SKM-1 treated with dmso at 0.1 percent for 144 hours (cell line): ENCODE data around the gene C1QL4.

Experiments
- DNase-seq: peaks from one replicate; lab custom pipeline; 2025; ENCODE audit not compliant: unreplicated experiment; lab: John Stamatoyannopoulos, UW

Gene C1QL4

GRCh38 chr12:49305762-49306510, 31.1 kb downstream of the C1QL4 start:
- no peak for DNase-seq

GRCh38 chr12:49304161-49304560, 32.8 kb downstream of the C1QL4 start:
- DNase-seq = no peak

GRCh38 chr12:49301760-49302159, 35.2 kb downstream of the C1QL4 start:
- DNase-seq = no peak

- no peak for DNase-seq
Observed at GRCh38 chr12:49298160-49298559, 38.8 kb downstream of the C1QL4 start.

GRCh38 chr12:49297695-49298060, 39.3 kb downstream of the C1QL4 start:
- DNase-seq = no peak

GRCh38 chr12:49296836-49297694, 39.9 kb downstream of the C1QL4 start:
- DNase-seq = no peak

DNA sequence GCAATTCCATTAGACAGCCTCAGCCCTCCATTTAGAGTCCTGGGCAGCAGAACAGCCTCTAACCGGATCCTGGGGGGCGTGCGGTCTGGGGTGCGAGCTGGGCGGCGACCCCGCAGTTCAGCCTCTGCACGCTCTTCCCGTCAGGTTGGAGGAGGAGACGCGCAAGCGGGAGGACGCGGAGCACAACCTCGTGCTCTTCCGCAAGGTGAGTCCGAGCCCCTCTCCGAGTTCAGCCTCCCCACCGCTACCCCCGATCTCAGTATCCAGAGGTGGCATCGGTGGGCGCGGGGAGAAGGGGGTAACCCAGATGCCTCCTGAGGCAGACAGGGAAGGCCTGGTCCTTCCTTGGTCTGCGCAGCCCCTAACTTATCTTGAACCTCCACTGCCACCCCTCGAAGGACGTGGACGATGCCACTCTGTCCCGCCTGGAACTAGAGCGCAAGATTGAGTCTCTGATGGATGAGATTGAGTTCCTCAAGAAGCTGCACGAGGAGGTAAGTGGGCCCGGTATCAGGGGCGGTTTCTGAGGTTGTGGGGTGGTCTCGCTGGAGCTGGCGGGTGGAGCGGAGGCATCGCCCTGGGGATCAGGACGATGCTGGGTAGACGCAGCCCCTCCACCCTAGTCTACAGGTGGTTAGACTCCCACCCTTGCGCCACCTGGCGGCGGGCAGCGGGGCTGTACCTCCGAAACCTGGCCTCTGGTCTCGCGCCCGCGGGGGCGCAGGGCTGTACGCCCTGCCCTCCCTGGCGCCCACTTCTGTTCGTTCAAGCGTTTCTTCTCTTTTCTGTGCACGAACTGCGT, 40.8 kb downstream of the C1QL4 start:
- no peak for DNase-seq

DNA sequence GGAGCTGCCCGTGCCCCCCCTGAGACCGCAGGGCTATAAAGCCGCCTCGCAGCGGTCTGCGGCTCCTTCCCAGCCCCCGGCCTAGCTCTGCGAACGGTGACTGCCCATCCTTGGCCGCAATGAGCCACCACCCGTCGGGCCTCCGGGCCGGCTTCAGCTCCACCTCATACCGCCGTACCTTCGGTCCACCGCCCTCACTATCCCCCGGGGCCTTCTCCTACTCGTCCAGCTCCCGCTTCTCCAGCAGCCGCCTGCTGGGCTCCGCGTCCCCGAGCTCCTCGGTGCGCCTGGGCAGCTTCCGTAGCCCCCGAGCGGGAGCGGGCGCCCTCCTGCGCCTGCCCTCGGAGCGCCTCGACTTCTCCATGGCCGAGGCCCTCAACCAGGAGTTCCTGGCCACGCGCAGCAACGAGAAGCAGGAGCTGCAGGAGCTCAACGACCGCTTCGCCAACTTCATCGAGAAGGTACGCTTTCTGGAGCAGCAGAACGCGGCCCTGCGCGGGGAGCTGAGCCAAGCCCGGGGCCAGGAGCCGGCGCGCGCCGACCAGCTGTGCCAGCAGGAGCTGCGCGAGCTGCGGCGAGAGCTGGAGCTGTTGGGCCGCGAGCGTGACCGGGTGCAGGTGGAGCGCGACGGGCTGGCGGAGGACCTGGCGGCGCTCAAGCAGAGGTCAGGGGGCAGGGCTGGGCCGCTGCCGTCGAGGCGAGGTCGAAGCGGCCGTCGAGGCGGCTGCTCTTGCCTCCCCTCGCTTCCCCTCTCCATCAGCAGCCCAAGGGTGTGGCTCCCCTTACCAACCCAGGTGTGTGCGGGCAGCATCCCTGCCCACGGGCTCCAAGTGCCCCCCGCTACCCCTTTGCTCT, 41.7 kb downstream of the C1QL4 start, which contains the start of gene PRPH:
TSS of gene PRPH (plus strand) at position 66 of the 855 bp plus-strand sequence. CDS start at position 120, 54 bp downstream.
- DNase-seq = no peak

- DNase-seq = no peak
Observed at GRCh38 chr12:49294804-49295081, 42.2 kb downstream of the C1QL4 start.

DNA sequence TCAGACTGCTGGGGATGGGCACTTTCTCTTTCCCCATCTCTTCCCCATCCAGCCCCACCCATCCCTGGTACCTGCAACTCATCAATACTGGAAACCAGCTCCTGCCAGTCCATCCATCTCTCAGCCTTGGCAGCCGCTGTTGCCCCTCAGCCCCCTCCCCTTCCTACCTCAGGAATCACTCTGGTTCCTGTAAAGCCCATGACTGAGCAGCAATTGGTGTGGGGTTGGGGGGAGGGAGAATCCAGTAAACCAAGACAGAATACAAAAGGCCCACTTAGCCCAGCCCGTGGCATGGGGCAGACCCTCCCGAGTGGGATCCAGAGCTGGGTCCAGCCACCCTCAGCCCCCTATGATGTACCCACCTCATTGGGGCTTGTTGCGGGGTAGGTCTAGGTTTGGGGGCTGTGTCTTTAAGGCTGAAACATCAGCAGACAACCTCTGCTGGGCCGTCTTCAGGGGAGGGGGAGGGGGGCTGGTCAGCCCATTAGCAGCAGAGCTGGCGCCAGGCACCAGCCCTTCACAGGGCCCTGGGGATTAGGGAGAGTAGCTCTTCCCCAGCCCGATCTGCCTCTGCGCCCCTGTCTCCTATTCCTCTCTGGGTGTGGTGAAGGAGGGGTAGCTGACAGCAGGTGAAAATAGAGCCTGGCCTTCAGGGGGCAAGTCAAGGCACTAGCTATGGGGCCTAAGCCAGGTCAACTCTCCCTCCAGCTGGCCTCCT, 42.7 kb downstream of the C1QL4 start:
- DNase-seq = no peak

DNA sequence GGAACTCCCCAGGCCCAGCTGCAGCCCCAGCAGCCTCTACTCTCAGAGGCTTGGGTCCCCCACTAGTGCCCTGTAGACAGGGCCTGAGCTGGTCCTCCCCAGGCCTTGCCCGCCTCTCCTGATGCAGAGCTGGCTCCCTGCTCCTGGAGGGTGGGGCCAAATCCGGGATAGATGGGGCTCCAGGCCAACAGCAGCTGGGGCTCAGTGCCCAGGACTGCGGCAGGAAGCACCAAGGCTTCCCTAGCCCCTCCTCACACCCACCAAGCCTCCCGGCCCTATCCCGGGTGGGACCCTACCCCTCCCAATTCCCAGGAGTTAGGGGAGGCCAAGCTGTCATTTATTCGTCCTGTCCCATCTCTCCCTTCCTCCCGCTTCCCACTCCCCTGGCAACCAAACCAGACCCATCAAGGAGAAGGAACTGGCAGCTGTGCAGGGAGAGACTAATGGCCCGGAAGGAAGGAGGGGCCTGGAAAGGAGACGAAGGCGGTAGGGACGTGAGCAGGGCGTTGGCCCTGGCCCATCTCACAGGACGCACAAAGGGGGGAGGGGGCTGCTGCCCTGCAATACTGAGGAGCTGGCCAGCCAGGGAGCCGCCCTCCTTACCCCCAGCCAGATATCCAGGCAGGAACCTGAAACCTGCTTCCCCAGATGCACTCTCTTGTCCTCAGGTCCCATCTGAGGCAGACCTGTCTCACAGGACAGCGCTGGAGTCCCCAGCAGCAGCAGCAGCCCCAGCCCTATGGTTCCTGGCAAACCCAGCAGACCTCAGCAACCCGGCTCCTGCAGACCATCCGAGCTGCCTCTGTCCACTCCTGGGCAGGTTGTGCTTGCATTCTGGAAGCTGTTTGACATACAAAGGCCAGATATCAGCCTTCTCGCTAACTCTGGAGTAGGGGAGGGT, 43.7 kb downstream of the C1QL4 start:
- DNase-seq = no peak

DNA sequence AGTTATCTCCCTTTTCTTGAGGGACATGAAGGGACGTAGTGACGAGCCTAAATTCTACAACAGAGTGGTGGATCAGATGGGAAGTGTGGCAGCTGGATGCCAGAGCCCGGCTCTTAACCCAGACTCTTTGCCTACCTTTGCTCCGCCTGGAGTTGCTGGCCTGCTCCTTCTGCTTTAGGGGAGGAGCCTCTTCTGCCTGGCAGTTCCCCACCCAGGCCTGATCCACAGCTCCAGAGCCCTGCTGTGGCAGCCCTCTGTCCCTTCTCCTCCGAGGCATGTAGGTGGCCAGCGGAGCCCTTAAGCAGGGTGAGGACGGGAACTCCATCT, 44.3 kb downstream of the C1QL4 start:
- no peak for DNase-seq

DNA sequence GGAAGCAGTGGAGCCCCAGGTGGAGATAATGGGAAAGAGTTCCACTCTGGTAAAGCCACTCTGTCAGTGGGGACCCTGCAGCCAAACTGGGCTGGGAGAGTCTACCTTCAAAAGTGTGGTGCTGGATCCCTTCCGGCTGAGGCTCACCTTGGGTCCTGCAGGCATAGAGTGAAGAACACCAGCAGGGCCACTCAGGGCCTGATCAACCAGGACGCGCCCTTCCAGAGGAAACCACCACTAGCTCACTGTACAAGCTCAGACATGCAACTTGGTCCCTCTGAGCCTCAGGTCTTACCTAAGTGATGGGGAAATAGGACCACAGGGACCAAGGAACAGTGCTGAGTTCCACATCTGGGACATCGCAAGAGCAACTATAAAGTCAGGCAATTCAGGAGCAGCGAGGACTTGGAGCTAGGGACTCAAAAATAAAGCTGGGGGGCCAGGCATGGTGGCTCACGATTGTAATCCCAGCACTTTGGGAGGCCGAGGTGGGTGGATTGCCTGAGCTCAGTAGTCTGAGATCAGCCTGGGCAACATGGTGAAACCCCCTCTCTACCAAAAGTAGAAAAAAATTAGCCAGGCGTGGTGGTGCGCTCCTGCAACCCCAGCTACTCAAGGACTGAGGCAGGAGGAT, 47.9 kb downstream of the C1QL4 start:
- DNase-seq = no peak

GRCh38 chr12:49288412-49288853, 48.6 kb downstream of the C1QL4 start:
- peak; percentile 17 for DNase-seq

- no peak for DNase-seq
Observed at GRCh38 chr12:49287876-49288275, 49.1 kb downstream of the C1QL4 start.

DNA sequence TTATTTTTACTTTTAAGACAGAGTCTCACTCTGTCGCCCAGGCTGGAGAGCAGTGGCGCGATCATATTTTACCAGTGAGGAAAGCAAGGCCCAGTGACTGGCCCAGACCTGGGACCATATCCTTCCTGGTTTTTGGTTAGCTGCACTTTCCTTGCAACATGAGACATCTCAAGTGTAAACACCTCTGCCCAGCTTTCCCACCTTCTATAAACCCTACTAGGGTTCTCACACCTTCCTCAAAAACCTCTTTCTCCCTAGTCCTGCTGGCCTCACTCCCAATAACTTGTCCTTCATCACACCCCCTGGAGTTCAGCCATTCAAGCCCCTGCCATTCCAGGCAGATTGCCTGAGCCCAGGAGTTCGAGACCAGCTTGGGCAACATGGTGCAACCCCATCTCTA, 52.3 kb downstream of the C1QL4 start:
- no peak for DNase-seq

GRCh38 chr12:49283541-49284429, 53.2 kb downstream of the C1QL4 start:
- DNase-seq = no peak
